HEK293 (cell line): ENCODE results near the gene CDKAL1.

Experiments
- CTCF ChIA-PET: fragments of 350-600 bp; formaldehyde crosslinking; extraction: SDS; loops from one replicate; lab custom pipeline; 2021; ENCODE audit warnings: antibody characterized with exemption; lab: Yijun Ruan, JAX
- POLR2A ChIA-PET: fragments of 300-600 bp; formaldehyde crosslinking; extraction: SDS; loops from one replicate; lab custom pipeline; 2020; ENCODE audit warnings: antibody characterized with exemption, inconsistent platforms; lab: Yijun Ruan, JAX
- H3K27ac ChIP-seq: fragments of 200-500 bp; sonication (Bioruptor generic); 2 replicates; pipeline ENCODE4 v1.5.1; 2014; ENCODE audit warnings: low read depth, low read length, control low read depth, inconsistent platforms; ENCODE audit errors: extremely low read depth
- H3K36me3 ChIP-seq, 2 experiments: fragments of 200-500 bp in 1 of 2; sonication (Bioruptor generic) in 1 of 2; 1 replicate in 1 of 2; 2 replicates in 1 of 2; pipeline ENCODE4 v1.5.1; 2014 to 2017; ENCODE audit warnings: inconsistent platforms in 2 of 2, low read length in 2 of 2; ENCODE audit not compliant: control insufficient read depth in 2 of 2, insufficient read depth in 1 of 2
- H3K4me1 ChIP-seq: fragments of 200-500 bp; sonication (Bioruptor generic); 2 replicates; pipeline ENCODE4 v1.5.1; 2014; ENCODE audit warnings: mild to moderate bottlenecking, low read length, inconsistent platforms; ENCODE audit not compliant: control insufficient read depth, insufficient read depth
- H3K4me3 ChIP-seq: 2 replicates; pipeline ENCODE4 v1.5.1; 2011; ENCODE audit warnings: low read depth, mild to moderate bottlenecking, control low read depth, low read length, moderate library complexity
- H3K9me3 ChIP-seq: fragments of 200-500 bp; sonication (Bioruptor generic); 2 replicates; pipeline ENCODE4 v1.5.1; 2014; ENCODE audit warnings: low read depth, low read length, inconsistent platforms; ENCODE audit not compliant: control insufficient read depth, insufficient read depth
- IKZF3 ChIP-seq: fragments of 450-650 bp; IDR thresholded peaks from 2 replicates; pipeline ENCODE4 v1.5.0; 2018; ENCODE audit warnings: missing biosample characterization, mild to moderate bottlenecking, missing genetic modification characterization, moderate library complexity
- KLF7 ChIP-seq: fragments of 450-650 bp; formaldehyde crosslinking; IDR thresholded peaks from 2 replicates; pipeline ENCODE4 v1.5.1; 2016; ENCODE audit warnings: missing biosample characterization, missing genetic modification characterization, borderline replicate concordance
- MYNN ChIP-seq: fragments of 450-650 bp; formaldehyde crosslinking; IDR thresholded peaks from 2 replicates; pipeline ENCODE4 v1.5.1; 2016; ENCODE audit warnings: missing biosample characterization, missing genetic modification characterization, borderline replicate concordance
- MZF1 ChIP-seq: fragments of 450-650 bp; formaldehyde crosslinking; IDR thresholded peaks from 2 replicates; pipeline ENCODE4 v1.5.1; 2017; ENCODE audit warnings: missing biosample characterization, missing genetic modification characterization, borderline replicate concordance
- ZBTB21 ChIP-seq: fragments of 450-650 bp; formaldehyde crosslinking; IDR thresholded peaks from 2 replicates; pipeline ENCODE4 v1.5.1; 2017; ENCODE audit warnings: missing biosample characterization, missing genetic modification characterization
- ZNF175 ChIP-seq: fragments of 450-650 bp; formaldehyde crosslinking; IDR thresholded peaks from 2 replicates; pipeline ENCODE4 v1.5.1; 2016; ENCODE audit warnings: missing biosample characterization, missing genetic modification characterization
- ZNF19 ChIP-seq: fragments of 450-650 bp; formaldehyde crosslinking; IDR thresholded peaks from 2 replicates; pipeline ENCODE4; 2016; ENCODE audit warnings: missing biosample characterization, missing genetic modification characterization, low read depth
- ZNF37A ChIP-seq: fragments of 450-650 bp; IDR thresholded peaks from 2 replicates; pipeline ENCODE4 v1.5.1; 2018; ENCODE audit warnings: missing biosample characterization, missing genetic modification characterization
- ZNF394 ChIP-seq: fragments of 450-650 bp; formaldehyde crosslinking; IDR thresholded peaks from 2 replicates; pipeline ENCODE4 v1.5.1; 2016; ENCODE audit warnings: missing biosample characterization, missing genetic modification characterization, mild to moderate bottlenecking, moderate library complexity, borderline replicate concordance
- ZNF548 ChIP-seq: fragments of 450-650 bp; formaldehyde crosslinking; IDR thresholded peaks from 2 replicates; pipeline ENCODE4 v1.5.1; 2016; ENCODE audit warnings: missing biosample characterization, missing genetic modification characterization
- ZNF777 ChIP-seq: fragments of 450-650 bp; formaldehyde crosslinking; IDR thresholded peaks from 2 replicates; pipeline ENCODE4 v1.5.1; 2017; ENCODE audit warnings: missing biosample characterization, missing genetic modification characterization, borderline replicate concordance
- TF ChIP-seq, protein P1 (sequence below): fragments of 450-650 bp; formaldehyde crosslinking; IDR thresholded peaks from 2 replicates; pipeline ENCODE4 v1.5.1; 2016; ENCODE audit warnings: missing biosample characterization, missing genetic modification characterization
- TF ChIP-seq, protein P2 (sequence below): fragments of 450-650 bp; IDR thresholded peaks from 2 replicates; pipeline ENCODE4 v1.5.1; 2018; ENCODE audit warnings: missing biosample characterization, missing genetic modification characterization
- TF ChIP-seq, protein P3 (sequence below): fragments of 450-650 bp; formaldehyde crosslinking; IDR thresholded peaks from 2 replicates; pipeline ENCODE4 v1.5.1; 2016; ENCODE audit warnings: missing biosample characterization, missing genetic modification characterization, borderline replicate concordance

Gene CDKAL1

DNA sequence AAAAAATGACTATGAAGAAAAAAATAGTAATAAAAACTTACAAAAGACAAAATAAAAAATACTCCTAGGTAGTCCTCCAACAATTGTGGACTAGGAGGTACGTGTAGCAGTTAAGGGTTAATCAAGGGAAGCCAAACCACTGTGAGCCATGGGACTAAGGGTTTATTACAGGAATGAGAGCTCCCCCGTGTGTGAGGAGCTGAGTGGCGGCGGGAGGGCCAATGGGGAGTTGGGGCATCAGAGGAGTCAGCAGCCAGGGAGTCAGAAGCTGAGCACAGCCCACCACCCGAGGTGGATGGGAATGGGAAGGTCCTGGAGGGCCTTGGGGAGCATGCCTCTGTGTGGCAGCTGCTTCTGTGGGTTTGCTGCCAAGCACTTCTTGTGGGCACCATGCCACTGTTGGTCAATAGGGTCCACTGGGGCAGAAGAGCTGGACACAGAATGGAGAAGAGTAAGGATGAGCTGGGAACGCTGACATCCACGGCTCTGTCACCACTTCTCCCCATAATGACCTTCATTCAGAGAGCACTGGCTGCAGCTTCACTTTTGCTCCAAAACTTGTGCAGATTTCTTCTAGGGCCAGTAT lies 373.3 kb downstream of the CDKAL1 start:
- POLR2A ChIA-PET, result no interaction called here
- H3K27ac ChIP-seq, result no peak overlapping the region
- TF ChIP-seq ZNF548 (tag by site-specific recombination) (no peak), KLF7 (tag by site-specific recombination) (no peak), ZNF37A (tag by site-specific recombination) (no peak), ZNF175 (no peak), MZF1 (tag by site-specific recombination) (no peak)
- TF ChIP-seq, protein P1, sequence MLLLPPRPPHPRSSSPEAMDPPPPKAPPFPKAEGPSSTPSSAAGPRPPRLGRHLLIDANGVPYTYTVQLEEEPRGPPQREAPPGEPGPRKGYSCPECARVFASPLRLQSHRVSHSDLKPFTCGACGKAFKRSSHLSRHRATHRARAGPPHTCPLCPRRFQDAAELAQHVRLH (tag by site-specific recombination), result no peak
- H3K4me1 ChIP-seq, result no peaks in the 10 kb centered on the region
- no peaks in the 10 kb centered on the region; the same call in 1 of the 2 replicates for H3K9me3 ChIP-seq
- H3K36me3 ChIP-seq, result no peaks in the 10 kb centered on the region
- H3K4me3 ChIP-seq, result no peak overlapping the region
- CTCF ChIA-PET, result no interaction called here

DNA sequence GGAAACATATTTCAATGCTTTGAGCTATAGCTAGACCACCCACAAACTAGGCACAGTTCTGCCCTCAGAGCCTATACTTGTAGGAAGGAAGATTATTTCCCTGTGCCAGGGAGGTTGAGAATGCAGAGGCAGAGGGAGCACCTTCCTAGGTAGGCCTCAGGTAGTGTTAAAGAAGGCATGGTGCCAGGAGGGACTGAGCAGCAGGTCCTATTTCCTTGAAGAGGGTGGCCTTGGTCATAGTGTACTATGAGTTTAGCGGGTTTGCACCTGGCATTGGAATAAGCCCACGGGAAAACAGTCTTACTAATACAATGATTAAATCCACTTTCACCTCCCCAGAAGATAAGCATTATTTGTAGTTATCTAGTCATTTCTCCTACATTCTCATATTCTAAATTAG lies 375.4 kb downstream of the CDKAL1 start:
- H3K36me3 ChIP-seq, result no peaks in the 10 kb centered on the region
- no peaks in the 10 kb centered on the region; the same call in 1 of the 2 replicates for H3K9me3 ChIP-seq
- no peak for TF ChIP-seq IKZF3 (tag by site-specific recombination)
- no peak for TF ChIP-seq ZNF394 (tag by site-specific recombination)
- TF ChIP-seq, protein P2, sequence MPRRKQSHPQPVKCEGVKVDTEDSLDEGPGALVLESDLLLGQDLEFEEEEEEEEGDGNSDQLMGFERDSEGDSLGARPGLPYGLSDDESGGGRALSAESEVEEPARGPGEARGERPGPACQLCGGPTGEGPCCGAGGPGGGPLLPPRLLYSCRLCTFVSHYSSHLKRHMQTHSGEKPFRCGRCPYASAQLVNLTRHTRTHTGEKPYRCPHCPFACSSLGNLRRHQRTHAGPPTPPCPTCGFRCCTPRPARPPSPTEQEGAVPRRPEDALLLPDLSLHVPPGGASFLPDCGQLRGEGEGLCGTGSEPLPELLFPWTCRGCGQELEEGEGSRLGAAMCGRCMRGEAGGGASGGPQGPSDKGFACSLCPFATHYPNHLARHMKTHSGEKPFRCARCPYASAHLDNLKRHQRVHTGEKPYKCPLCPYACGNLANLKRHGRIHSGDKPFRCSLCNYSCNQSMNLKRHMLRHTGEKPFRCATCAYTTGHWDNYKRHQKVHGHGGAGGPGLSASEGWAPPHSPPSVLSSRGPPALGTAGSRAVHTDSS, result no peak
- no peak for TF ChIP-seq ZNF777 (tag by site-specific recombination)
- TF ChIP-seq ZBTB21 (tag by site-specific recombination), result no peak
- no peak for TF ChIP-seq ZNF19 (tag by site-specific recombination)
- TF ChIP-seq, protein P3, sequence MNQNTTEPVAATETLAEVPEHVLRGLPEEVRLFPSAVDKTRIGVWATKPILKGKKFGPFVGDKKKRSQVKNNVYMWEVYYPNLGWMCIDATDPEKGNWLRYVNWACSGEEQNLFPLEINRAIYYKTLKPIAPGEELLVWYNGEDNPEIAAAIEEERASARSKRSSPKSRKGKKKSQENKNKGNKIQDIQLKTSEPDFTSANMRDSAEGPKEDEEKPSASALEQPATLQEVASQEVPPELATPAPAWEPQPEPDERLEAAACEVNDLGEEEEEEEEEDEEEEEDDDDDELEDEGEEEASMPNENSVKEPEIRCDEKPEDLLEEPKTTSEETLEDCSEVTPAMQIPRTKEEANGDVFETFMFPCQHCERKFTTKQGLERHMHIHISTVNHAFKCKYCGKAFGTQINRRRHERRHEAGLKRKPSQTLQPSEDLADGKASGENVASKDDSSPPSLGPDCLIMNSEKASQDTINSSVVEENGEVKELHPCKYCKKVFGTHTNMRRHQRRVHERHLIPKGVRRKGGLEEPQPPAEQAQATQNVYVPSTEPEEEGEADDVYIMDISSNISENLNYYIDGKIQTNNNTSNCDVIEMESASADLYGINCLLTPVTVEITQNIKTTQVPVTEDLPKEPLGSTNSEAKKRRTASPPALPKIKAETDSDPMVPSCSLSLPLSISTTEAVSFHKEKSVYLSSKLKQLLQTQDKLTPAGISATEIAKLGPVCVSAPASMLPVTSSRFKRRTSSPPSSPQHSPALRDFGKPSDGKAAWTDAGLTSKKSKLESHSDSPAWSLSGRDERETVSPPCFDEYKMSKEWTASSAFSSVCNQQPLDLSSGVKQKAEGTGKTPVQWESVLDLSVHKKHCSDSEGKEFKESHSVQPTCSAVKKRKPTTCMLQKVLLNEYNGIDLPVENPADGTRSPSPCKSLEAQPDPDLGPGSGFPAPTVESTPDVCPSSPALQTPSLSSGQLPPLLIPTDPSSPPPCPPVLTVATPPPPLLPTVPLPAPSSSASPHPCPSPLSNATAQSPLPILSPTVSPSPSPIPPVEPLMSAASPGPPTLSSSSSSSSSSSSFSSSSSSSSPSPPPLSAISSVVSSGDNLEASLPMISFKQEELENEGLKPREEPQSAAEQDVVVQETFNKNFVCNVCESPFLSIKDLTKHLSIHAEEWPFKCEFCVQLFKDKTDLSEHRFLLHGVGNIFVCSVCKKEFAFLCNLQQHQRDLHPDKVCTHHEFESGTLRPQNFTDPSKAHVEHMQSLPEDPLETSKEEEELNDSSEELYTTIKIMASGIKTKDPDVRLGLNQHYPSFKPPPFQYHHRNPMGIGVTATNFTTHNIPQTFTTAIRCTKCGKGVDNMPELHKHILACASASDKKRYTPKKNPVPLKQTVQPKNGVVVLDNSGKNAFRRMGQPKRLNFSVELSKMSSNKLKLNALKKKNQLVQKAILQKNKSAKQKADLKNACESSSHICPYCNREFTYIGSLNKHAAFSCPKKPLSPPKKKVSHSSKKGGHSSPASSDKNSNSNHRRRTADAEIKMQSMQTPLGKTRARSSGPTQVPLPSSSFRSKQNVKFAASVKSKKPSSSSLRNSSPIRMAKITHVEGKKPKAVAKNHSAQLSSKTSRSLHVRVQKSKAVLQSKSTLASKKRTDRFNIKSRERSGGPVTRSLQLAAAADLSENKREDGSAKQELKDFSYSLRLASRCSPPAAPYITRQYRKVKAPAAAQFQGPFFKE (tag by site-specific recombination), result no peak
- TF ChIP-seq MYNN (tag by site-specific recombination), result no peak
- ChIA-PET POLR2A (no interaction called here), CTCF (interaction anchor here (0.6 kb wide), 1 partner anchor 147 kb away, joined by 3 read pairs; no protein-coding TSS in a partner anchor)
- H3K4me1 ChIP-seq, result no peaks in the 10 kb centered on the region
- H3K4me3 ChIP-seq, result no peak overlapping the region
- no peak overlapping the region for H3K27ac ChIP-seq
